Calu3 (cell line): ENCODE data around the gene ANTXR2. TPM values are rescaled to one million over a fixed set of nuclear protein-coding genes. Genes with fewer than 3 reads are reported as not detected.
"Not testable (repeated sequence)": the region's sequence is repeated elsewhere in the genome, so short reads cannot be mapped to it uniquely, and the experiment has no call there.

Experiments used
- Bru-seq: library from RNA; stranded (reverse); fragments of 400-500 nt; gene quantifications from one replicate; lab custom pipeline; 2021; lab: Mats Ljungman, UMichigan
- BruChase-seq, 2 experiments: library from RNA; stranded (reverse); fragments of 400-500 nt; gene quantifications; one replicate each; lab custom pipeline; 2021; lab: Mats Ljungman, UMichigan
- BruUV-seq: library from RNA; stranded (reverse); fragments of 400-500 nt; replicated peaks from 2 replicates; lab custom pipeline; 2021; lab: Mats Ljungman, UMichigan
- CTCF ChIA-PET: fragments of 300-600 bp; sonication (Branson Sonifier 250); formaldehyde crosslinking; loops from one replicate; lab custom pipeline; 2022; ENCODE audit warnings: antibody characterized with exemption; lab: Charles Lee
- DNase-seq: peaks from one replicate; pipeline ENCODE4 v3.0.0; 2022
- H3K27ac Mint-ChIP-seq: one replicate; pipeline ENCODE4 v1.8.0; 2022; ENCODE audit warnings: mixed read lengths; ENCODE audit not compliant: unreplicated experiment
- H3K27me3 Mint-ChIP-seq: one replicate; pipeline ENCODE4 v1.8.0; 2022; ENCODE audit warnings: mixed read lengths; ENCODE audit not compliant: unreplicated experiment
- H3K36me3 Mint-ChIP-seq: one replicate; pipeline ENCODE4 v1.8.0; 2022; ENCODE audit warnings: mild to moderate bottlenecking, moderate library complexity, mixed read lengths; ENCODE audit not compliant: insufficient read depth, unreplicated experiment
- H3K4me1 Mint-ChIP-seq: one replicate; pipeline ENCODE4 v1.8.0; 2022; ENCODE audit warnings: mild to moderate bottlenecking, low read depth, mixed read lengths; ENCODE audit not compliant: unreplicated experiment
- H3K4me3 Mint-ChIP-seq: one replicate; pipeline ENCODE4 v1.8.0; 2022; ENCODE audit warnings: mild to moderate bottlenecking, low read depth, moderate library complexity, mixed read lengths; ENCODE audit not compliant: unreplicated experiment
- H3K9me3 Mint-ChIP-seq: one replicate; pipeline ENCODE4 v1.8.0; 2022; ENCODE audit warnings: low read depth, mixed read lengths; ENCODE audit not compliant: unreplicated experiment
- CTCF ChIP-seq: fragments of 200-600 bp; IDR thresholded peaks from one replicate; pipeline ENCODE4 v1.8.0; 2022; ENCODE audit warnings: antibody characterized with exemption; ENCODE audit not compliant: unreplicated experiment
- intact Hi-C: fragments of 100-400 bp; cut with micrococcal nuclease; formaldehyde crosslinking; loops from one replicate; pipeline ENCODE4 v1.10.0; 2022; ENCODE audit not compliant: unreplicated experiment
- long read RNA-seq: library from polyadenylated mRNA; stranded (forward); transcript quantifications from one replicate; pipeline ENCODE4 v2.0.0, GENCODE V29; 2022
- total RNA-seq: library from RNA; stranded (reverse); gene quantifications from 2 replicates; pipeline ENCODE4 v1.2.3, GENCODE V29; 2022

Gene ANTXR2
- total RNA-seq: 21.6 and 23.6 TPM in 2 replicates
- Bru-seq, nascent RNA: percentile 67 among the genes with signal in this experiment
- BruChase-seq, experiment 1, labeled RNA remaining after a 6-hour chase: percentile 50 among the genes with signal in this experiment
- percentile 47 among the genes with signal in this experiment for BruChase-seq, experiment 2, labeled RNA remaining after a 2-hour chase
- long read RNA-seq, full-length matches to known transcripts: 18 of 20 reads
- long read RNA-seq, partial matches to known transcripts: 0 of 20 reads
- long read RNA-seq, other reads (novel, unspliced or antisense): 2 of 20 reads

- H3K27me3 Mint-ChIP-seq: no peaks in the 10 kb centered on the region
- peaks cover 19% of the 10 kb centered on the region for H3K36me3 Mint-ChIP-seq
- BruUV-seq: no TSS peak
- peak within 1 kb of the TSS; percentile 86 for H3K27ac Mint-ChIP-seq
- DNase-seq: peak; percentile 74
- no peak for TF ChIP-seq CTCF
- H3K4me1 Mint-ChIP-seq: peaks cover 10% of the 10 kb centered on the region
- CTCF ChIA-PET: no interaction called here
- intact Hi-C loops: loop anchor here (5.0 kb wide), 1 partner anchor 109 kb away; no protein-coding TSS in a partner anchor
- peak within 1 kb of the TSS; percentile 95 for H3K4me3 Mint-ChIP-seq
- no peaks in the 10 kb centered on the region for H3K9me3 Mint-ChIP-seq
Observed at GRCh38 chr4:80072744-80073472, at the start of gene ANTXR2. Gene ANTXR2 (minus strand): TSS chr4:80073229. CDS start chr4:80072560, 669 bp downstream.

- H3K27ac Mint-ChIP-seq, H3K36me3 Mint-ChIP-seq, H3K9me3 Mint-ChIP-seq, DNase-seq, BruUV-seq, intact Hi-C loops, H3K27me3 Mint-ChIP-seq, H3K4me3 Mint-ChIP-seq, H3K4me1 Mint-ChIP-seq, CTCF ChIA-PET: not testable (repeated sequence)
Observed at GRCh38 chr4:80121815-80122214, 48.8 kb upstream of the ANTXR2 start.

GRCh38 chr4:80119620-80120019 is 46.6 kb upstream of the ANTXR2 start:
- H3K27me3 Mint-ChIP-seq, H3K4me1 Mint-ChIP-seq, BruUV-seq, H3K27ac Mint-ChIP-seq, H3K36me3 Mint-ChIP-seq, DNase-seq, CTCF ChIA-PET, H3K9me3 Mint-ChIP-seq, H3K4me3 Mint-ChIP-seq, intact Hi-C loops: not testable (repeated sequence)

- TF ChIP-seq CTCF: no peak
- Mint-ChIP-seq H3K9me3 (no peaks in the 10 kb centered on the region), H3K4me3 (no peak overlapping the region), H3K27ac (no peak overlapping the region), H3K27me3 (no peaks in the 10 kb centered on the region), H3K36me3 (no peaks in the 10 kb centered on the region), H3K4me1 (no peaks in the 10 kb centered on the region)
- CTCF ChIA-PET: no interaction called here
- intact Hi-C loops: no loop called here
- no peak for DNase-seq
- no TSS peak for BruUV-seq
Observed at GRCh38 chr4:80116516-80116915, 43.5 kb upstream of the ANTXR2 start.

- no peaks in the 10 kb centered on the region for H3K36me3 Mint-ChIP-seq
- no peaks in the 10 kb centered on the region for H3K27me3 Mint-ChIP-seq
Observed at GRCh38 chr4:80115368-80116181, 42.5 kb upstream of the ANTXR2 start.

More at GRCh38 chr4:80115368-80116181, 42.5 kb upstream of the ANTXR2 start:
- Mint-ChIP-seq H3K4me1 (no peaks in the 10 kb centered on the region), H3K27ac (no peak overlapping the region), H3K9me3 (no peaks in the 10 kb centered on the region), H3K4me3 (no peak overlapping the region)
- CTCF ChIA-PET: no interaction called here
- no peak for TF ChIP-seq CTCF
- no TSS peak for BruUV-seq
- no peak for DNase-seq
- intact Hi-C loops: no loop called here
